HG02973 (cell line): Measurements from ENCODE around the gene TGFBR2.

ENCODE experiments used
- ATAC-seq: cut with Tn5 transposase; IDR thresholded peaks from one replicate; pipeline ENCODE4 v1.9.1; 2021; ENCODE audit warnings: moderate library complexity; ENCODE audit not compliant: unreplicated experiment

Gene TGFBR2

DNA sequence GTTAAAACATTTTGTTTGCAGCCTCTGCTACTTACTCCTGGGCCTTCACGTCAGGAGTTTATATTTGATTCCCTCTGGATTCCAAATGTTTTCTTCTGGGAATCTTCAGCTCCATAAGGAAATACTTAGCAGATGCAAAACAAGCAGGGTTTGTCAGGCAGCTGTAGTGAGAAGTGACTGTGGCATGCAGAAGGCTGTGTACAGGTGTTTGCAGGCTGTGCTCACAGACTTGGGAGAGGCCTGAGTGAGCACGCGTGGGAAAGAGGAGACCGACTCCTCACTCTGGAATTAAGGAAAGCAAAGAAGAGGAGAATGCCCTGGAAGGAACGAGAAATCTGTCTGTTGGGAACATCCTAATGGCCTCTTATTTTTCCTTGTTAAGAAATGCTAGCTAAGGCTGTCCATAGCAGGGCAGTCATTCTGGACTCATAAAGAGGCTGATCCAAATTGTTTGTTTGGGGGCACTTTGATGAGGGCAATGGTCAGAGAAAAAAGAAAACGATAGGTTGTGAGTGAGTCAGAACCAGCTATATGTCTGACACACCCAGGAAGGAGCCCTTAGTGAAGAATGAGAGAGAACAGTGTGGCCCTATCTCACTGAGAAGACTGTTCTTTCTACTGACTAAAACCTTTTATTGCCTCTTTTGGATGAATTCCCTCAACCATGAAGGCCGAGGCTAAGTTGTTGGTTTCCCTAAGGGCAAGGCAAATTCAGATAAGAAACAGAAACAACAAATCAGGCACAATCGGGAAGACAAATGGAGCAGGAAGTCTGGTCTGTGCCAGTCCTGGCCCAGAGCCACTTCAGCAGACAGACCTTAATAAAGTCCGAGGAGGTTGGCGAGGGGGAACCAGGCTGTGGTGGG, 82.6 kb downstream of the TGFBR2 start:
- no peak for ATAC-seq

- ATAC-seq: no peak
Observed at GRCh38 chr3:30690199-30690598, 83.8 kb downstream of the TGFBR2 start.

DNA sequence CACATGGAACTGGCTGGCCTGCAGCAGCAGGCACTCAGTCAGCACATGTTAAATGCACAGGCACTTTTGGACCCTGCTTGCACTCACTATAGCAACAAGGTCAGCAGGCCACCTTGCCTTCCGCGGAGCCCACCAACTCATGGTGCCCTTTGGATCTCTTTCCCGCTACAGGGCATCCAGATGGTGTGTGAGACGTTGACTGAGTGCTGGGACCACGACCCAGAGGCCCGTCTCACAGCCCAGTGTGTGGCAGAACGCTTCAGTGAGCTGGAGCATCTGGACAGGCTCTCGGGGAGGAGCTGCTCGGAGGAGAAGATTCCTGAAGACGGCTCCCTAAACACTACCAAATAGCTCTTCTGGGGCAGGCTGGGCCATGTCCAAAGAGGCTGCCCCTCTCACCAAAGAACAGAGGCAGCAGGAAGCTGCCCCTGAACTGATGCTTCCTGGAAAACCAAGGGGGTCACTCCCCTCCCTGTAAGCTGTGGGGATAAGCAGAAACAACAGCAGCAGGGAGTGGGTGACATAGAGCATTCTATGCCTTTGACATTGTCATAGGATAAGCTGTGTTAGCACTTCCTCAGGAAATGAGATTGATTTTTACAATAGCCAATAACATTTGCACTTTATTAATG, 85.0 kb downstream of the TGFBR2 start:
- ATAC-seq: no peak

DNA sequence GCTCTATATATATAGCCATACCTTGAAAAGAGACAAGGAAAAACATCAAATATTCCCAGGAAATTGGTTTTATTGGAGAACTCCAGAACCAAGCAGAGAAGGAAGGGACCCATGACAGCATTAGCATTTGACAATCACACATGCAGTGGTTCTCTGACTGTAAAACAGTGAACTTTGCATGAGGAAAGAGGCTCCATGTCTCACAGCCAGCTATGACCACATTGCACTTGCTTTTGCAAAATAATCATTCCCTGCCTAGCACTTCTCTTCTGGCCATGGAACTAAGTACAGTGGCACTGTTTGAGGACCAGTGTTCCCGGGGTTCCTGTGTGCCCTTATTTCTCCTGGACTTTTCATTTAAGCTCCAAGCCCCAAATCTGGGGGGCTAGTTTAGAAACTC, 85.5 kb downstream of the TGFBR2 start:
- no peak for ATAC-seq

- ATAC-seq: no peak
Observed at GRCh38 chr3:30692498-30693130, 86.2 kb downstream of the TGFBR2 start.

DNA sequence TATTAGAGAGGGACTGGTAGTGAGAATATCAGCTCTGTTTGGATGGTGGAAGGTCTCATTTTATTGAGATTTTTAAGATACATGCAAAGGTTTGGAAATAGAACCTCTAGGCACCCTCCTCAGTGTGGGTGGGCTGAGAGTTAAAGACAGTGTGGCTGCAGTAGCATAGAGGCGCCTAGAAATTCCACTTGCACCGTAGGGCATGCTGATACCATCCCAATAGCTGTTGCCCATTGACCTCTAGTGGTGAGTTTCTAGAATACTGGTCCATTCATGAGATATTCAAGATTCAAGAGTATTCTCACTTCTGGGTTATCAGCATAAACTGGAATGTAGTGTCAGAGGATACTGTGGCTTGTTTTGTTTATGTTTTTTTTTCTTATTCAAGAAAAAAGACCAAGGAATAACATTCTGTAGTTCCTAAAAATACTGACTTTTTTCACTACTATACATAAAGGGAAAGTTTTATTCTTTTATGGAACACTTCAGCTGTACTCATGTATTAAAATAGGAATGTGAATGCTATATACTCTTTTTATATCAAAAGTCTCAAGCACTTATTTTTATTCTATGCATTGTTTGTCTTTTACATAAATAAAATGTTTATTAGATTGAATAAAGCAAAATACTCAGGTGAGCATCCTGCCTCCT, 87.2 kb downstream of the TGFBR2 start:
- ATAC-seq: peak; percentile 96

- no peak for ATAC-seq
Observed at GRCh38 chr3:30694148-30694547, 87.7 kb downstream of the TGFBR2 start.

DNA sequence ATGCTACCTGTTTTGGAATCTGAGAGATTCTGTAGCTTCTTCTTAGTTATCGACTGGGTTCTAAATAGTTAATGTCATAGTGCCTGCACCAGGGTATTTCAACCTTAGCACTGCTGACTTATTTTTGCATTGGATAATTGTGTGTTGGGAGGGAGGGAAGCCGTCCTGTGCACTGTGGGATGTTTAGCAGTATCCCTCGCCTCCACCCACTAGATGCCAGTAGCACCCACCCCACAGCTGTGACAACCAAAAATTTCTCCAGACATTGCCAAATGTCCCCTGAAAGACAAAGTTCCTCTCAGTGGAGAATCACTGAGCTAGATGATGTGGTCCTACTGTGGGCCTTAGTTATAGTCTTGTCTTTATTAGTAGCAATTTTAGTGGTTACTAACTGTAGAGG, 88.3 kb downstream of the TGFBR2 start:
- no peak for ATAC-seq

GRCh38 chr3:30695302-30696061, 89.1 kb downstream of the TGFBR2 start:
- no peak for ATAC-seq

DNA sequence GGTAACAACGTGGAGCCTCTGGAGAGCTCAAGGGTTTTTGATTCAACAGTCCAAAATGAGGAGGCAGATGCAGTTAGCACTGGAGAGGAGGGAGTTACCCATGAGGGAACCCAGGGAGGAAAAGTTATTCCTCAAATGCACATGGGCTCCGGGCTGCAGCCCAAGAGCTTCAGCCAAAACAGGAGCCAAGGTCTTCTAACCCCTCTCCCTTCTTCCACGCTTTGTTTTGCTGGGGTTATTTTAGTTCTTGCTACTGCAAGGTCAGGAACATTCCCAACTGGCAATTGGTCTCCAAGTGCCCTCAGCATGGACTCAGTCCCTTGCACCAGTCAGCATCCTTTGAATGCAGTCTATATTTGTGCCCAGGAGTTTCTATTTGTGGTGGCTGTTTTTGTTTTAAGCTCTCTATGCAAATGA, 90.0 kb downstream of the TGFBR2 start:
- no peak for ATAC-seq

DNA sequence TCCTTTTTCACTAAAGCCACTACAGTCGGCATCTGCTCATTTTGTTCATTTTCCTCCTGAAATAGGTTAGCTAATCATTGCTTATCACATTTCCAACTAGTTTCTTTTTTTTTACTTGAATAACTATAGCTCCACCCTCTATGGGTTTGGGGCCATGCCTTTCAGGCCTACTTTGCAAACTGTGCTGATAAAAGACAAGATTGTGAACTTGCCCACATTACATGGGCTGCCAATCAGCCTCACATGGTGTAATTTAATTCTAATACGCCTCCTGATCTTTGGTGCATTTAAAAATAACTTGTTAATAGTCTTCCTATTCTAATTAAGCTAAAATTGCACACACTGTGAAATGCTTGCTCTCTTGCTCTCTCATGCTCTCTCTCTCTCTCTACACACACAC, 90.5 kb downstream of the TGFBR2 start:
- no peak for ATAC-seq

GRCh38 chr3:30698549-30698948, 92.1 kb downstream of the TGFBR2 start:
- no peak for ATAC-seq

DNA sequence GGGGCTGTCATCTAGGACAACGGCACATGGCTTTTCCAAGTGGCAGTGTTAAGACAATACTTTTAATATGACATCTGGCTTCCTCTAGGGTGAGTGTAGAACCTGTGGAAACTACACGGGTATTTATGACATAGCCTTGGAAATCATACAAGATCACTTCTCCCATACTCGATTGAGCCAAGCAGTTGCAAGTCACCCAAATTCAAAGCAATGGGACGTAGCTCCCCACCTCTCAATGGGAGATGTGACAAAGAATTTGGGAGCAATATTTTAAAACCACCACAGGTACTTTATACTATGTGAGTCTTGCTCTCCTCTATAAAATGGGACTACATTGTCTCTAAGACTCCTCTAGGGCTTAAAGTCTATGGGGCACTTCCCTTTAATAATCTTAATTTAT, 93.5 kb downstream of the TGFBR2 start:
- no peak for ATAC-seq

- no peak for ATAC-seq
Observed at GRCh38 chr3:30700702-30701321, 94.4 kb downstream of the TGFBR2 start.

DNA sequence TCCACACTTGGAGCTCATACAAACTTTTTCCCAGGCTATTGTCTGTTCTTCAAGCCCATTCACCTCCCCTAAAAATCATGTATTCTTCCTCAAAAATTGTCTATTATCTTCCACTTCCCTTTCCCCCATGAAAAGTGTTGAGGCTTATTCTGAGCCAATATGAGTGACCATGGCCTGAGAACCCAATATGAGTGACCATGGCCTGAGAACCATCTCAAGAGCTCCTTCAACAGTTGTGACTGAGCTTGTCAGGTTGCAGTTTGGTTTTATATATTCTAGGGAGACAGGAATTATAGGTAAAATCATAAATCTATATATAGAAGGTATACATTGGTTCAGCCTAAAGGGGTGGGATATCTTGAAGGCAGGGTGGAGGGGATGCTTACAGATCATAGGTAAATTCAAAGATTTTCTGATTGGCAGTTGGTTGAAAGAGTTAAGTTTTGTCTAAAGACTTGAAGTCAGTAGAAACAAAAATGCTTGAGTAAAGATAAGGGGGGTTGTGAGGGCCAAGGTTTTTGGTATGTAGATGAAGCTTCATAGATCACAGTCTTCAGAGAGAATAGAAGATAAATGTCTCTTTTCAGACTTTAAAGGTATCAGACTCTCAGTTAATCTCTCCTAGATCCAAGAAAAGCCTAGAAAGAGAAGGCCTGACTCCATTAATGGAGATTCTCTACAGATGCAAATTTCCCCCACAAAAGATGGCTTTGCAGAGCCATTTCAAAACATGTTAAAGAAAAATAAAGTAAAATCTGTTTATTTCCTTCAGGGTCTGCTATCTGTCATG, 95.8 kb downstream of the TGFBR2 start:
- ATAC-seq: no peak

GRCh38 chr3:30702828-30703397, 96.5 kb downstream of the TGFBR2 start:
- no peak for ATAC-seq

DNA sequence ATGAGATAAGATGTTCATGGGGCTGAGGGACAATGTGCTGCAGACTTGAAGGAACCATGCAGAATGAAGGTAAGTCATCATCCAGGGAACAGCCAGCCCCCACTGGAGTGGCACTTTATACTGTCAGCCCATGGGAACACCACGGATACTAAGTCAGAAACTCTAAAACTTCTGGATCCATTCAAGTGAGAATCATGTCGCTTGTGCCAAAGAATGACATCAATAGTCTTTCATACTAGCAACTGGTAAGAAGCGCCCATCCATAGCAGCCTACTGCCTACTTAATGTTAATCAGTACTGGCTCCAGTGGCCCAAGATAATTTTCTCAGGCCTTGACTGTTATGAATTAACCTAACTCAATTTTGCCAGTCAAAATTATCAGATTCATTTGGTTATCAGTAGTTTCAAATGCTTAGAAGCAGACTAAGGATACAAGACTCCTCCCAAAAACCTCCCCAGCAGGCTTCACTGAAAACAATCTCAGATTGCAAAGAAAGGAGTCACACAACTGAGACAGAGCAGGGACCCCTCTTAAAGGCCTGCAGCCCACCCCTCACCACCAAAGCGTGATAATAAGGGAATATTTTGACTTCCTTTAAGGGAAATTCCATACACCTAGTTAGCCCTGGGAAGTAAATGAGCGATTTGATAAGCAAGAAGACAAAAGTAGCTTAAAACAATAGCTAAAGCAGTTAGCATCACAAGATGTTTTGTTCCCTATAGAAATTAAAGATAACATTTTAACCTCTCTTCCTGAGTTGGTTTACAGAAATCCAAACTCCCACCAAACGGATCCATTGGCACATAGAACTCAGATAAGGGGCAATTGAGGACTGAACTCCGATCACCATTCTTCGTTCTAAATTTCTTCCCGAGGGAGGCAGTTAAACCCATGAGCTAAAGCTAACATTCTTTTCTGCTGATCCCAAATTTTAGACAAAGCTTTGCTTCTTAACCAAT, 98.8 kb downstream of the TGFBR2 start:
- ATAC-seq: no peak

DNA sequence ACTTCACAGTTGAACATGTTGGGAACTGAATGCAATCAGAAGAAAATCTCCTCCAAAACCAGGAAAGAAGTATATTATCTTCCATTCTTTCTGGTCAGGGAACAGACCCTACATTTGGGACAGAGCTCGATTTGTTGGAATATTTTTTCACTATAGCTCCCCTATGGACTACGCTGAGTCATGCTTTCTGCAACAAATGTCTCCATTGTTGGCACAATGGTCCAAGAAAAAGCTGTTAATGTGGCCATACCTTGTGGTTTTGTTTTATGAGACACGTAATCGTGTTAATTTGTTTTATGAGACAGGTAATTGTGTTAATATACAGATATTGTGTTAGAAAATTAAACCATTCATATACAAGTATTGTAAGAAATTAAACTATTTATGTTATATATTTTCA, 101.4 kb downstream of the TGFBR2 start:
- no peak for ATAC-seq
